Left renal pelvis (tissue), 4 donors: ENCODE measurements around the gene SPEM1. TPM values are rescaled to one million over a fixed set of nuclear protein-coding genes. Genes with fewer than 3 reads are reported as not detected.

ENCODE experiments used
- DNase-seq, 4 donors: peaks; one replicate each; pipeline ENCODE4 v3.0.0-alpha.2; 2013; ENCODE audit warnings: low read depth in 4 of 4, low spot score in 3 of 4
- polyA plus RNA-seq, 4 donors: library from polyadenylated mRNA; unstranded; fragments of 120-200 nt; gene quantifications; one replicate each; pipeline ENCODE4 v1.2.1, GENCODE V29; 2013; ENCODE audit not compliant: insufficient read length in 4 of 4

SPEM1 gene
- polyA plus RNA-seq, 4 donors: not detected

- no peak for DNase-seq
Measured at GRCh38 chr17:7417056-7417655, 3.0 kb upstream of the SPEM1 start.

GRCh38 chr17:7418472-7419152 is 1.5 kb upstream of the SPEM1 start:
- DNase-seq: no peak

- DNase-seq: no peak
Measured at GRCh38 chr17:7421186-7421585, 1.1 kb downstream of the SPEM1 start.

GRCh38 chr17:7423679-7424078 is 3.6 kb downstream of the SPEM1 start:
- DNase-seq: no peak

- DNase-seq: no peak
Measured at GRCh38 chr17:7425316-7425715, 5.2 kb downstream of the SPEM1 start, which contains the start of gene SPEM2. Gene SPEM2 (plus strand): TSS chr17:7425616. CDS start chr17:7425689, 73 bp downstream.

- no peak for DNase-seq
Measured at GRCh38 chr17:7425756-7426155, 5.6 kb downstream of the SPEM1 start.

- DNase-seq: no peak
Measured at GRCh38 chr17:7426203-7426863, 6.2 kb downstream of the SPEM1 start.

- no peak for DNase-seq
Measured at GRCh38 chr17:7426896-7427489, 6.9 kb downstream of the SPEM1 start.

GRCh38 chr17:7427549-7427948 is 7.4 kb downstream of the SPEM1 start:
- no peak for DNase-seq

- DNase-seq: no peak
Measured at GRCh38 chr17:7428557-7428956, 8.4 kb downstream of the SPEM1 start, which contains the start of gene SPEM3. Gene SPEM3 (plus strand): TSS chr17:7428857. CDS start chr17:7428903, 46 bp downstream.

GRCh38 chr17:7429722-7430121 is 9.6 kb downstream of the SPEM1 start:
- no peak for DNase-seq

GRCh38 chr17:7431231-7431630 is 11.1 kb downstream of the SPEM1 start:
- no peak for DNase-seq

GRCh38 chr17:7432296-7432695 is 12.2 kb downstream of the SPEM1 start:
- DNase-seq: no peak

- DNase-seq: peak in 1 of 4 donors; percentile 9
Measured at GRCh38 chr17:7435676-7436555, 15.8 kb downstream of the SPEM1 start.

- DNase-seq: peak in 1 of 4 donors; percentile 71
Measured at GRCh38 chr17:7436556-7437368, 16.6 kb downstream of the SPEM1 start.

- DNase-seq: no peak
Measured at GRCh38 chr17:7437369-7437863, 17.3 kb downstream of the SPEM1 start.

GRCh38 chr17:7437950-7438614 is 18.0 kb downstream of the SPEM1 start:
- peak in 1 of 4 donors; percentile 24 for DNase-seq

- no peak for DNase-seq
Measured at GRCh38 chr17:7438656-7439460, 18.7 kb downstream of the SPEM1 start.
